Endothelial cell of umbilical vein (primary cell): ENCODE measurements around the gene FYB2. TPM values are rescaled to one million over a fixed set of nuclear protein-coding genes. Genes with fewer than 3 reads are reported as not detected.

Experiments
- BruUV-seq: library from RNA; stranded (reverse); fragments of 400-500 nt; replicated peaks from 2 replicates; lab custom pipeline; 2021; lab: Mats Ljungman, UMichigan
- CTCF ChIA-PET: fragments of 300-600, 350-600 bp; sonication (Branson Sonifier 250); formaldehyde crosslinking; loops from one replicate; lab custom pipeline; 2021; ENCODE audit warnings: antibody characterized with exemption, inconsistent platforms; lab: Charles Lee
- POLR2A ChIA-PET: fragments of 300-600, 350-600 bp; sonication (Branson Sonifier 250); formaldehyde crosslinking; loops from one replicate; lab custom pipeline; 2021; ENCODE audit warnings: antibody characterized with exemption, inconsistent platforms; lab: Charles Lee
- DNase-seq: peaks from one replicate; pipeline ENCODE4 v3.0.0-alpha.2; 2011; ENCODE audit warnings: low read depth, low spot score
- FAIRE-seq: peaks from 2 replicates; lab custom pipeline; 2011; peaks lifted over from hg19 to GRCh38; lab: Jason Lieb, UNC
- H2AFZ ChIP-seq: 2 replicates; pipeline ENCODE4 v1.6.0; 2012; ENCODE audit warnings: low read depth, low read length, control low read depth, inconsistent platforms
- H3K27ac ChIP-seq: 2 replicates; pipeline ENCODE4 v1.5.1; 2011; ENCODE audit warnings: low read depth, mild to moderate bottlenecking, control low read depth, low read length, moderate library complexity; ENCODE audit not compliant: insufficient read depth
- H3K27me3 ChIP-seq, 2 experiments: 2 replicates each; pipeline versions ENCODE4 v1.6.0 to v1.6.1; 2011; ENCODE audit warnings: low read length in 2 of 2, mixed read lengths in 1 of 2; ENCODE audit not compliant: control insufficient read depth in 2 of 2, insufficient read depth in 2 of 2
- H3K36me3 ChIP-seq, 2 experiments: 2 replicates in 1 of 2; 3 replicates in 1 of 2; pipeline ENCODE4 v1.5.1; 2011; ENCODE audit warnings: low read length in 2 of 2, mild to moderate bottlenecking in 1 of 2, moderate library complexity in 1 of 2; ENCODE audit not compliant: control insufficient read depth in 2 of 2, insufficient read depth in 2 of 2; ENCODE audit errors: extremely low read depth in 1 of 2
- H3K4me1 ChIP-seq: 3 replicates; pipeline ENCODE4 v1.5.1; 2011; ENCODE audit warnings: mild to moderate bottlenecking, low read length; ENCODE audit not compliant: control insufficient read depth, insufficient read depth; ENCODE audit errors: extremely low read depth
- H3K4me2 ChIP-seq: 2 replicates; pipeline ENCODE4 v1.6.1; 2011; ENCODE audit warnings: low read length, control low read depth, mixed read lengths; ENCODE audit not compliant: insufficient read depth
- H3K4me3 ChIP-seq, 3 experiments: fragments of 200-600 bp in 1 of 3; sonication (generic), shearing (Covaris generic) in 1 of 3; replicated peaks in 1 of 3; 2 replicates each; pipeline ENCODE4 v1.5.1; 2011 to 2016; ENCODE audit warnings: control low read depth in 3 of 3, low read length in 3 of 3, mild to moderate bottlenecking in 2 of 3, inconsistent platforms in 1 of 3, low read depth in 1 of 3, moderate library complexity in 1 of 3; ENCODE audit not compliant: insufficient read depth in 1 of 3
- H3K79me2 ChIP-seq: 2 replicates; pipeline ENCODE4 v1.6.0; 2012; ENCODE audit warnings: low read length, inconsistent platforms; ENCODE audit not compliant: control insufficient read depth, insufficient read depth
- H3K9ac ChIP-seq: replicated peaks from 2 replicates; pipeline ENCODE3; 2011; ENCODE audit warnings: low read length, control low read depth; ENCODE audit not compliant: insufficient read depth; ENCODE audit errors: extremely low read depth
- H3K9me1 ChIP-seq: replicated peaks from 3 replicates; pipeline ENCODE4 v1.6.0; 2011; ENCODE audit warnings: mild to moderate bottlenecking, low read length; ENCODE audit not compliant: control insufficient read depth, insufficient read depth; ENCODE audit errors: extremely low read depth
- H3K9me3 ChIP-seq: replicated peaks from 2 replicates; pipeline ENCODE4 v1.5.1; 2012; ENCODE audit warnings: low read length, inconsistent platforms; ENCODE audit not compliant: control insufficient read depth, insufficient read depth
- H4K20me1 ChIP-seq: replicated peaks from 2 replicates; pipeline ENCODE3; 2011; ENCODE audit warnings: mild to moderate bottlenecking, low read length; ENCODE audit not compliant: control insufficient read depth, insufficient read depth; ENCODE audit errors: extremely low read depth
- FOS ChIP-seq: IDR thresholded peaks from 2 replicates; pipeline ENCODE4 v1.6.1; 2011; ENCODE audit warnings: mild to moderate bottlenecking, low read length, moderate library complexity, borderline replicate concordance; ENCODE audit not compliant: insufficient read depth
- GATA2 ChIP-seq: IDR thresholded peaks from 2 replicates; pipeline ENCODE4 v1.7.0; 2011; ENCODE audit warnings: low read depth, mild to moderate bottlenecking, moderate library complexity, mixed read lengths, low read length; ENCODE audit not compliant: insufficient read length, insufficient read depth
- JUN ChIP-seq: IDR thresholded peaks from 2 replicates; pipeline ENCODE4 v1.6.1; 2011; ENCODE audit warnings: borderline replicate concordance, low read depth; ENCODE audit not compliant: insufficient read length, insufficient read depth
- dilution Hi-C: fragments of 300-500 bp; cut with MboI; formaldehyde crosslinking; loops from one replicate; pipeline ENCODE4 v1.15.0; 2019; ENCODE audit warnings: low sequenced_read_pairs; ENCODE audit not compliant: extremely low pct_ligation_motif_present
- intact Hi-C: fragments of 100-400 bp; cut with micrococcal nuclease; formaldehyde crosslinking; loops from one replicate; pipeline ENCODE4 v1.10.0; 2022
- polyA plus RNA-seq, 4 experiments: library from polyadenylated mRNA; depleted of rRNA in 3 of 4; stranded (reverse) in 3 of 4; unstranded in 1 of 4; fragments of >200 nt; gene quantifications; 2 replicates each; pipeline versions ENCODE4 v1.2.1 to v1.2.3, GENCODE V29; 2011 to 2012; ENCODE audit warnings: missing spikeins in 1 of 4
- total RNA-seq: library from RNA; stranded (reverse); gene quantifications from 2 replicates; pipeline ENCODE4 v1.2.3, GENCODE V29; 2021
- TF ChIP-seq, protein P1 (sequence below), 2 donors: IDR thresholded peaks; 1 replicate in 1 of 2; 2 replicates in 1 of 2; pipeline ENCODE4 v1.5.1; 2011; ENCODE audit warnings: low read length in 2 of 2, mild to moderate bottlenecking in 2 of 2, moderate library complexity in 2 of 2, control low read depth in 1 of 2, inconsistent platforms in 1 of 2, low read depth in 1 of 2; ENCODE audit not compliant: insufficient read depth in 1 of 2; ENCODE audit errors: extremely low read depth in 1 of 2
- TF ChIP-seq, protein P2 (sequence below): IDR thresholded peaks from 2 replicates; pipeline ENCODE4 v1.6.1; 2011; ENCODE audit not compliant: insufficient read depth, insufficient read length

The FYB2 gene
- total and polyA plus RNA-seq, 2 donors (not counting 3 experiments of a cell fraction or from before 2014, with no cell fraction given) = not detected

DNA sequence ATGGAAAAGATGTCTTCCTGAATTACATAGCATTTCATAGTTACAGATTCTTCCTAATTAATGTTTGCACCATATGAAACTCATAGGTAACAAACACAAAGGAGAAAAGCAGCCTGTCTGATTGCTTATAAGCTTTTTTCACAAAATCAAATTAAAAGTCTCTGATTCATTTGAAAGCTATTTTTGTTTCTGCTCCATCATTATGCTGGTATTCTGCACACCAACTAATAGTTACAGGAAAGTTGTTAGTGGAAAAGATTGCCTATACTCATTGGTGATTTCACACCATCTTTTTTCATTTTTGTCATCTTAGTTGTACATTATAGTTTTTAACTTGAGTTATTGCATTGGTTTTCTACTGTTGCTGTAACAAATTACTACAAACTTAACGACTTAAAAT lies 104.0 kb downstream of the FYB2 start:
- H2AFZ ChIP-seq = no peak overlapping the region
- peaks cover 2% of the 10 kb centered on the region for H3K4me1 ChIP-seq
- intact Hi-C loops (loop anchor here (10.0 kb wide), 1 partner anchor 1570 kb away; no protein-coding TSS in a partner anchor), dilution Hi-C loops (no loop called here)
- H3K9me3 ChIP-seq = no peaks in the 10 kb centered on the region
- FAIRE-seq (no peak), DNase-seq (no peak)
- H4K20me1 ChIP-seq = no peaks in the 10 kb centered on the region
- H3K9me1 ChIP-seq = no peaks in the 10 kb centered on the region
- no peaks in the 10 kb centered on the region for H3K27me3 ChIP-seq
- H3K79me2 ChIP-seq = no peaks in the 10 kb centered on the region
- no peak overlapping the region for H3K4me3 ChIP-seq
- no peak overlapping the region for H3K27ac ChIP-seq
- TF ChIP-seq JUN = no peak
- TF ChIP-seq, protein P1, sequence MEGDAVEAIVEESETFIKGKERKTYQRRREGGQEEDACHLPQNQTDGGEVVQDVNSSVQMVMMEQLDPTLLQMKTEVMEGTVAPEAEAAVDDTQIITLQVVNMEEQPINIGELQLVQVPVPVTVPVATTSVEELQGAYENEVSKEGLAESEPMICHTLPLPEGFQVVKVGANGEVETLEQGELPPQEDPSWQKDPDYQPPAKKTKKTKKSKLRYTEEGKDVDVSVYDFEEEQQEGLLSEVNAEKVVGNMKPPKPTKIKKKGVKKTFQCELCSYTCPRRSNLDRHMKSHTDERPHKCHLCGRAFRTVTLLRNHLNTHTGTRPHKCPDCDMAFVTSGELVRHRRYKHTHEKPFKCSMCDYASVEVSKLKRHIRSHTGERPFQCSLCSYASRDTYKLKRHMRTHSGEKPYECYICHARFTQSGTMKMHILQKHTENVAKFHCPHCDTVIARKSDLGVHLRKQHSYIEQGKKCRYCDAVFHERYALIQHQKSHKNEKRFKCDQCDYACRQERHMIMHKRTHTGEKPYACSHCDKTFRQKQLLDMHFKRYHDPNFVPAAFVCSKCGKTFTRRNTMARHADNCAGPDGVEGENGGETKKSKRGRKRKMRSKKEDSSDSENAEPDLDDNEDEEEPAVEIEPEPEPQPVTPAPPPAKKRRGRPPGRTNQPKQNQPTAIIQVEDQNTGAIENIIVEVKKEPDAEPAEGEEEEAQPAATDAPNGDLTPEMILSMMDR (IDR thresholded peaks at IDR 0.05; ENCODE audit: extremely low read depth in 1 of 2, insufficient read depth in 1 of 2, low read depth in 1 of 2, low read length in 2 of 2) = no peak
- no peak for TF ChIP-seq FOS
- TF ChIP-seq, protein P2, sequence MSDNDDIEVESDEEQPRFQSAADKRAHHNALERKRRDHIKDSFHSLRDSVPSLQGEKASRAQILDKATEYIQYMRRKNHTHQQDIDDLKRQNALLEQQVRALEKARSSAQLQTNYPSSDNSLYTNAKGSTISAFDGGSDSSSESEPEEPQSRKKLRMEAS = no peak
- TF ChIP-seq GATA2 = no peak
- CTCF ChIA-PET = no interaction called here
- no peaks in the 10 kb centered on the region for H3K36me3 ChIP-seq
- H3K9ac ChIP-seq = no peak overlapping the region
- BruUV-seq = no TSS peak
- H3K4me2 ChIP-seq = no peak overlapping the region
- POLR2A ChIA-PET = no interaction called here
